ENCODE results near the gene SLC1A6.
"Not testable (repeated sequence)": the region's sequence is repeated elsewhere in the genome, so short reads cannot be mapped to it uniquely, and the experiment has no call there.

SLC1A6 gene

DNA sequence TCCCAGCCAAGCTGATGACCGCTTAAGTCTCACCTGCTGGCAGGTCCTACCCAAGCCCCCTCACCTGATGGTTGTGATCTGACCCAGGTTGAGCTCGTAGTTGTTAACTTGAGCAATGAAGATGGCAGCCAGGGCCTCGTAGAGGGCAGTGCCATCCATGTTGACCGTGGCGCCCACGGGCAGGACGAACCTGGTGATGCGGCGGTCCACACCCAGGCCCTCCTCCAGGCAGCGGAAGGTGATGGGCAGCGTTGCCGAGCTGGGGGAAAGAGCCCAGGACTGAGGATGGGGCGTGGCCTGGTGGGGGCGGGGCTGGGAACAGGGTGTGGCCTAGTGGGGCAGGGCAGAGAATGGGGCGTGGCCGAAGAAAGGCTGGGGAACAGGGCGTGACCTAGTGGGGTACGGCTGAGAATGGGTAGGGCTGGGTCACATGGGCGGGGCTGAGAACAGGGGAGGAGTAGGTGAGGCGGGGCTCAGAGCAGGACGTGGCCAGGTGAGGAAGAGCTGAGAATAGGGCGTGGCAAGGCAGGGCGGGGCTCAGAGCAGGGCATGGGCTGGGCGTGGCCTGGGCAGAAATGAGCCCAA is 25.5 kb downstream of the SLC1A6 start:
- DNase-seq, result no peak

DNA sequence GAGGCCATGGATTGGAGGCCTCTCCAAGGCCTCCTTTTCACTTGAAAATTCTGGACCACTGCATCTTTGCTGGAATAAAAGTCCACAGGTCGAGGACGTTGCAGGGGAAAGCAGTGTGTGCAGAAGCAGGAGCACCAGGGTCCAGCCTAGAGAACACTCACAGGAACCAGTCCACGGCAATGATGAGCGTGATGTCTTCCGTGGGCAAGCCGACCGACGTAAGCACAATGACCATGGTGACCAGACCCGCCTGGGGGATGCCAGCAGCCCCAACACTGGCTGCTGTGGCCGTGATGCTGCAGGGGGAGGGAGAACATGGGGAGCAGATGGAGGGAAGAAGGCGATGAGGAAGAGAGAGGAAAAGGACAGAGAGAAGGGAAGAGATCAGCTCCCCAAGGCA is 26.9 kb downstream of the SLC1A6 start:
- no peak for DNase-seq

DNA sequence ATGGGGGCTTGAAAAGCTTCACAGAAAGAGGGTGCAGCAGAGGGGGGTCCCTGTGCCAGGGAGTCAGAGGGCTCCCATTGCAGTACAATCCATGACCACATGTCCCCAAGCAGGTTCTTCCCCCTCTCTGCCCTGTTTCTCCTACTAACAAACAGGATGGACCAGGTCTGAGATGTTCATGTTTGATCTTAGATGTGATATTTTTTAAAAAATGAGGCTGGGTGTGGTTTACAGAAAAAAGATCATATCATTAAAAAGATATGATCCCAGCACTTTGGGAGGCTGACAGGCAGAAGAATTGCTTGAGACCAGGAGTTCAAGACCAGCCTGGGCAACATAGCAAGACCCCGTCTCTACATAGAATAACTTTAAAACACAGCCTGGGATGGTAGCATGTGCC is 29.2 kb downstream of the SLC1A6 start:
- DNase-seq, result no peak

DNA sequence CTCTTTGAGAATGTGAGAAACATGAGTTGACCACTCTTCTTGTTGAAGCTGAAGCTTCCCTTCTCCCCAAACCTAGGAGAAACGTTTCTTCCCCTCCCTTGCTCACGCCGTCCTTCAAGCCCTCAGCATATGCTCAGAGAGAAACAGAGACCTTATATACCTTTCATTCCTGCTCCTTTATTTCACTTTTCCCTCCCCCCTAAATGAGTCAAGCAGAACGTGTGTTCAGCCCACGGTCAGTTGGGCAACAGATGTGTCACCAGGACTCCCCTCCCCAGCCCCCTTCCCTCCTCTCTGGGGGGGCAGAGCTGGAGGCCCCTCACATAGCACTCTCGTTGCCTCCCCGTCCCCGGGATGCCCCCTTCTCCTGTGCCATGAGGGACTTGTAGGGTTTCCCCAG is 29.8 kb downstream of the SLC1A6 start:
- DNase-seq, result no peak

DNA sequence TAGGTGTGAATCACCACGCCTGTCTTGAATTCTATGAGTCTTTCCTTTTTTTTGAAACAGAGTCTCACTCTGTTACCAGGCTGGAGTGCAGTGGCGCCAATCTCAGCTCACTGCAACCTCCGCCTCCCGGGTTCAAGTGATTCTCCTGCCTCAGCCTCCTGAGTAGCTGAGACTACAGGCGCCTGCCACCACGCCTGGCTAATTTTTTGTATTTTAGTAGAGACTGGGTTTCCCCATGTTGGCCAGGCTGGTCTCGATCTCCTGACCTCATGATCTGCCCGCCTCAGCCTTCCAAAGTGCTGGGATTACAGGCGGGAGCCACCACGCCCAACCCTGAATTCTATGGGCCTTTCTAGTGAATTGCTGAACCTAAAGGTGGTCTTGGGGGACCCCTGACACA is 30.3 kb downstream of the SLC1A6 start:
- not testable (repeated sequence) for DNase-seq

DNA sequence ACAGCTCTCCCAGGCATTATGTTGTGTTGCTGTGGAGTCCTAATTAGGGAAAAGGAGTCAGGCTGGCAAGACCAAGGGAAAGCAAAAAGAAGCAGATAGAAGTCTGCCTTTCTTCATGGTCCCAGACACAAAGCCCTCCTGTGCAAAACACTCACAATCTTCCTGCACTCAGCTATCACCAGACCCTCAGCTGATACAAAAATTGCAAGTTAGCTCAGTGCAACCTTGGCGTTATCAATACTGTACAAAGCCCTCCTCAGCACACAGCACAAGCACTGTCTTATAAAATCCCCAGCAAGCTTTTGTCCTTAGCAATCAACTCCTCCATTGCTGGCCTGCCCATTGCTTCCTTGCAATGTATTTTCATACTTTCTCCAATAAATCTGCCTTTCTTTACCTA is 35.2 kb downstream of the SLC1A6 start:
- DNase-seq, result no peak

DNA sequence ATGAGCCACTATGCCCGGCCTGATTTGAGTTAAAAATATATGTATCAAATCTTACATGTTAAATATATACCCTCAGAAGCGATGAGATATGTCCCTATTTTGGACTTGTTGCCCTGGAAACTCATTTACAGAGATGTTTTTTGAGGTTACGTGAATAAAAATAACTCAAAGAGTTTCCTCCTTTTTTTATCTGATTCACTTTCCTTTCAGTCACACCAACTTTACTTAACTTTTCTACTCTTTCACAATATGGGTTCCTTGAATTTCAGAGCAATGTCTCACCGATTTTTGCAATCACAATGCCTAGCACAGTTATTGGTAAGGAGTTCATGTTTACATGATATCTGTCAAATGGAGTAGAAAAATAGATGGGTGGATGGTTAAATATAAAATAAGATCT is 36.1 kb downstream of the SLC1A6 start:
- DNase-seq, result peak in 1 of 2 donors; percentile 3

DNA sequence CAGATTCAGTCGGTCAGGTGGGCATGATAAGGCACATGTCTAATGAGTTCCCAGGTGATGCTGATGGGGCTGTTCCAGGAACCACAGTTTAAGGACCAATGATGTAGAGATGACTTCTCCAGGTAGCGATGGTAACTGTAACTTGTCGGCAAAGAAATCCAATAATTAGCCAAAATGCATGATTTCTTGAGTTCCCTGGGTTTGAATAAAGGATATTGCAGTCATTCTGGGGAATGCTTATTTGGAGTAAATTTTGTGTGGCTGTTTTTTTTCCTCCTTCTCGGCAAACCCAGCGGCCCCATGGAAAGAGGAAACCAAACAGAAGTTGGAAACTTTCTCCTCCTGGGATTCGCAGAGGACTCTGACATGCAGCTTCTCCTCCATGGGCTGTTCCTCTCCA is 38.5 kb downstream of the SLC1A6 start, which contains the start of gene OR7C2:
OR7C2 (plus strand) TSS at position 301 of the 400 bp plus-strand sequence; CDS start at position 301, 0 bp downstream.
- no peak for DNase-seq

DNA sequence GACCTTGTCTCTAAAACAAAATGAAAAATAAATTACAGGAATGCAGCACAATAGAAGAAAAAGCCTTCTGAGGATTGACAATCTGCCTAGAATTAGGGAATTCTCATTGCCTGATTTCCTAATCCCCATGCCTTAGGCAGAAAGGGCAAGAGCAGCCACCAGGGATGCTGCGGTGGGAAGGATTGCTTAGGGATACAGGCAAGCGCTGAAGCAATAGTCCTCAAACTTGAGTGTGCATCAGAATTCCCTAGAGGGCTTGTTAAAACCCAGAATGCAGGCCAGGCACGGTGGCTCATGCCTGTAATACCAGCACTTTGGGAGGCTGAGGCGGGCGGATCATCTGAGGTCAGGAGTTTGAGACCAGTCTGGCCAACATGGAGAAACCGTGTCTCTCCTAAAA is 39.4 kb downstream of the SLC1A6 start:
- no peak for DNase-seq

DNA sequence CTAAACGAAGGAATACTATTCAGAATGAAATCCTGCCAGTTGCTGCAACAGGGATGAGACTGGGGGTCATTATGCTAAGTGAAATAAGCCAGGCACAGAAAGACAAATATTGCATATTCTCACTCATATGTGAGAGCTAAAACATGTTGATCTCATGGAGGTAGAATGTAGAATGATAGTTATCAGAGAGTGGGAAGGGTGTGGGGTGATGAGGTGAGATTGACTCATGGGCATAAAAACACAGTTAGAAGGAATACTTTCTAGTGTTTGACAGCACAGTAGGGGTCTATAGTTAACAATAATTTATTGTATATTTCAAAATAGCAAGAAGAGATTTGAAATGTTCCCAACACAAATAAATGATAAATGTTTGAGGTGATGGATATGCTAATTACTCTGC is 46.2 kb downstream of the SLC1A6 start:
- no peak for DNase-seq

DNA sequence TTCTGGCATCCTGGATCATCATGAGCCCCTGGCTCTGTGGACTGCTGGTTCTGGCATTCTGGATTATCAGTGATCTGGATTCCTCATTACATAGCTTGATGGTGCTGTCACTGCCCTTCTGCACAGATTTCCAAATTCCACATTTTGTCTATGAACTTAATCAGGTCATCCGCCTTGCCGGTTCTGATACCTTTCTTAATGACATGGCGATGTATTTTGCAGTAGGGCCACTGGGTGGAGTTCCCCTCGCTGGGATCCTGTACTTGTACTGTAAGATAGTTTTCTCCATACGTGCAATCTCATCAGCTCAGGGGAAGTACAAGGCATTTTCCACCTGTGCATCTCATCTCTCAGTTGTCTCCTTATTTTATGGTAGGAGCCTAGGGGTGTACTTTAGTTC is 62.8 kb downstream of the SLC1A6 start:
- no peak for DNase-seq

DNA sequence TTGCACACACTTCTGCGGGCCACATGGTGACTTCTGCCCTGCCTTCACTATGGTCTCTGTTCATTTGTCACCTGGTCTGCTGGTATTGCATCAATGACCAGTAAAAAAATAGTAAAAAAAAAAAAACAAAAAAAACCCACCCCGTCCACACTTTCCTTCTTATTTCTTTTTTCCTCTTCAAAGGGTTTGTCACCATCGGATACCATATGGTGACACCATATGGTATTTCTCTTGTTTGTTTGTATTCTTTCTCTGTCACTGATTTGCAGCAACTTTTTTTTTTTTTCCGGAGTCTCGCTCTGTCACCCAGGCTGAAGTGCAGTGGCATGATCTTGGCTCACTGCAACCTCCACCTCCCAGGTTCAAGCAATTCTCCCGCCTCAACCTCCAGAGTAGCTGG is 64.5 kb downstream of the SLC1A6 start:
- DNase-seq, result no peak

DNA sequence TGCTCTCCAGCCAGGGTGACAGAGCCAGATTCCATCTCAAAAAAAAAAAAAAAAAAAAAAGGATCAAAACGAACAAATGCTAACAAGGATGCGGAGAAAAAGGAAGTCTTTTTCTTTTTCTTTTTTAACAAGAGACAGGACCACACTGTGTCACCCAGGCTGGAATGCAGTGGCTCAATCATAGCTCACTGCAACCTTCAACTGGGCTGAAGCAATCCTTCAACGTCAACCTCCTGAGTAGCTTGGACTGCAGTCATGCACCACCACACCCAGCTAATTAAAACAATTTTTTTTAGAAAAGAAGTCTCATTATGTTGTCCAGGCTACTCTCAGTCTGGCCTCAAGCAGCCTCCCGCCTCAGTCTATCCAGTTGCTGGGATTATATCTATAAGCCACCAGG is 73.0 kb downstream of the SLC1A6 start:
- no peak for DNase-seq

DNA sequence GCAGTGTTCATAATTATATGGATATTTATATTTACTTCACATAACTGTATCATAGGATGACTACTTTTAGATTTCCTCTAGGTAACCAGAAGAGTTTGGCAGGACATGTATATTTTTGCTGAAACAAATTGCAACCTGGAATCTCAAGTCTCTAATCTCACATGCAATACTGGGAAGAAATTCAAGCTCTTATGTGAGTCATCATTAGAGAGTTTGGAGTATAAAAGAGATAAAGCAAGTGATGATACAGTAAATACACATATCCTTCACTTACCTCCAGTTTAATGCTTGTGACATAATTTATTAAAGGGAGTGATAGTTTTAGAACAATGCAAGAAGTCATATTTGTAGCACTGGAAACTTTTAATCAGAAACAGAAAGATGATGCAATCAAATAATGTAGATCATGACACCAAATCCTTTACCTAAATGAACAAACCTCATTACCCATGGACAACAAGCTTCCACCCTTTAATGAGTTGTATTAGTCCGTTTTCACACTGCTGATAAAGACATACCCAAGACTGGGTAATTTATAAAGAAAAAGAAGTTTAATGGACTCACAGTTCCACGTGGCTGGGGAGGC is 77.9 kb downstream of the SLC1A6 start:
- no peak for DNase-seq

Measured in CD4-positive, alpha-beta T cell treated with Interferon alpha-2 for 1 hour (primary cell).